Measurements from ENCODE around the gene ZRANB3.

- no peak for TF ChIP-seq SP1 (IDR thresholded peaks at IDR 0.05)
- no peak for TF ChIP-seq ZNF384 (IDR thresholded peaks at IDR 0.05)
- TF ChIP-seq BHLHE40 (IDR thresholded peaks at IDR 0.05; ENCODE audit: borderline replicate concordance) = no peak
- no peak for TF ChIP-seq FOXM1 (IDR thresholded peaks at IDR 0.05; ENCODE audit: borderline replicate concordance)
- no peak for TF ChIP-seq FOXK2 (IDR thresholded peaks at IDR 0.05)
- no peak for TF ChIP-seq PKNOX1 (IDR thresholded peaks at IDR 0.05)
Observed at GRCh38 chr2:135140606-135141005, 390.4 kb downstream of the ZRANB3 start.

All from HEK293T (cell line).